HG03439 (cell line): ENCODE data around the gene AHNAK2.
"Not testable (repeated sequence)": the region's sequence is repeated elsewhere in the genome, so short reads cannot be mapped to it uniquely, and the experiment has no call there.

Source experiments
- ATAC-seq: cut with Tn5 transposase; IDR thresholded peaks from one replicate; pipeline ENCODE4 v1.9.1; 2021; ENCODE audit warnings: mild to moderate bottlenecking, moderate library complexity; ENCODE audit not compliant: unreplicated experiment

The AHNAK2 gene

GRCh38 chr14:104956290-104956890 is 21.8 kb downstream of the AHNAK2 start:
- ATAC-seq = no peak

- no peak for ATAC-seq
Measured at GRCh38 chr14:104955396-104955770, 22.8 kb downstream of the AHNAK2 start.

- no peak for ATAC-seq
Measured at GRCh38 chr14:104954746-104955395, 23.3 kb downstream of the AHNAK2 start.

- no peak for ATAC-seq
Measured at GRCh38 chr14:104953896-104954656, 24.1 kb downstream of the AHNAK2 start.

- no peak for ATAC-seq
Measured at GRCh38 chr14:104953097-104953496, 25.1 kb downstream of the AHNAK2 start.

GRCh38 chr14:104951863-104952657 is 26.1 kb downstream of the AHNAK2 start:
- not testable (repeated sequence) for ATAC-seq

GRCh38 chr14:104950701-104951100 is 27.5 kb downstream of the AHNAK2 start:
- not testable (repeated sequence) for ATAC-seq

GRCh38 chr14:104950021-104950420 is 28.2 kb downstream of the AHNAK2 start:
- no peak for ATAC-seq

- ATAC-seq = not testable (repeated sequence)
Measured at GRCh38 chr14:104949406-104949955, 28.7 kb downstream of the AHNAK2 start.

GRCh38 chr14:104948736-104949031 is 29.5 kb downstream of the AHNAK2 start:
- no peak for ATAC-seq

GRCh38 chr14:104947881-104948735 is 30.1 kb downstream of the AHNAK2 start:
- not testable (repeated sequence) for ATAC-seq

- ATAC-seq = not testable (repeated sequence)
Measured at GRCh38 chr14:104947201-104947600, 31.0 kb downstream of the AHNAK2 start.

GRCh38 chr14:104945986-104946965 is 31.9 kb downstream of the AHNAK2 start:
- not testable (repeated sequence) for ATAC-seq

GRCh38 chr14:104945266-104945665 is 32.9 kb downstream of the AHNAK2 start:
- ATAC-seq = not testable (repeated sequence)

GRCh38 chr14:104944436-104945205 is 33.6 kb downstream of the AHNAK2 start:
- not testable (repeated sequence) for ATAC-seq

GRCh38 chr14:104944016-104944308 is 34.2 kb downstream of the AHNAK2 start:
- ATAC-seq = not testable (repeated sequence)

- ATAC-seq = not testable (repeated sequence)
Measured at GRCh38 chr14:104943216-104944015, 34.8 kb downstream of the AHNAK2 start.

- ATAC-seq = no peak
Measured at GRCh38 chr14:104942586-104942985, 35.6 kb downstream of the AHNAK2 start.
